Measurements from ENCODE around the gene FKBP14. TPM values are rescaled to one million over a fixed set of nuclear protein-coding genes. Genes with fewer than 3 reads are reported as not detected.

Gene FKBP14
- 20.3 and 21.3 TPM in 2 replicates for total RNA-seq
- long read RNA-seq, full-length matches to known transcripts: 49 of 55 reads
- long read RNA-seq, partial matches to known transcripts: 0 of 55 reads
- long read RNA-seq, other reads (novel, unspliced or antisense): 6 of 55 reads

GRCh38 chr7:30026229-30027064 is at the start of gene FKBP14:
TSS of gene FKBP14 (minus strand) at chr7:30026702. CDS start at chr7:30026508, 194 bp downstream.
- H3K9me3 Mint-ChIP-seq: no peaks in the 10 kb centered on the region
- no peaks in the 10 kb centered on the region for H3K36me3 Mint-ChIP-seq (ENCODE audit: low read depth)
- TF ChIP-seq, protein P1, sequence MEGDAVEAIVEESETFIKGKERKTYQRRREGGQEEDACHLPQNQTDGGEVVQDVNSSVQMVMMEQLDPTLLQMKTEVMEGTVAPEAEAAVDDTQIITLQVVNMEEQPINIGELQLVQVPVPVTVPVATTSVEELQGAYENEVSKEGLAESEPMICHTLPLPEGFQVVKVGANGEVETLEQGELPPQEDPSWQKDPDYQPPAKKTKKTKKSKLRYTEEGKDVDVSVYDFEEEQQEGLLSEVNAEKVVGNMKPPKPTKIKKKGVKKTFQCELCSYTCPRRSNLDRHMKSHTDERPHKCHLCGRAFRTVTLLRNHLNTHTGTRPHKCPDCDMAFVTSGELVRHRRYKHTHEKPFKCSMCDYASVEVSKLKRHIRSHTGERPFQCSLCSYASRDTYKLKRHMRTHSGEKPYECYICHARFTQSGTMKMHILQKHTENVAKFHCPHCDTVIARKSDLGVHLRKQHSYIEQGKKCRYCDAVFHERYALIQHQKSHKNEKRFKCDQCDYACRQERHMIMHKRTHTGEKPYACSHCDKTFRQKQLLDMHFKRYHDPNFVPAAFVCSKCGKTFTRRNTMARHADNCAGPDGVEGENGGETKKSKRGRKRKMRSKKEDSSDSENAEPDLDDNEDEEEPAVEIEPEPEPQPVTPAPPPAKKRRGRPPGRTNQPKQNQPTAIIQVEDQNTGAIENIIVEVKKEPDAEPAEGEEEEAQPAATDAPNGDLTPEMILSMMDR (conservative IDR thresholded peaks at IDR 0.05): no peak
- peaks cover 45% of the 10 kb centered on the region for H3K4me1 Mint-ChIP-seq
- H3K27me3 Mint-ChIP-seq (ENCODE audit: low read depth): no peaks in the 10 kb centered on the region
- peak within 1 kb of the TSS; percentile 95 for H3K27ac Mint-ChIP-seq (ENCODE audit: unreplicated experiment)
- peak within 1 kb of the TSS; percentile 96 for H3K4me3 Mint-ChIP-seq
- DNase-seq (ENCODE audit: low read depth, low spot score): peak; percentile 86

GRCh38 chr7:30074422-30075030 is 48.0 kb upstream of the FKBP14 start:
- no peaks in the 10 kb centered on the region for H3K9me3 Mint-ChIP-seq
- H3K36me3 Mint-ChIP-seq (ENCODE audit: low read depth): peaks cover 12% of the 10 kb centered on the region
- DNase-seq (ENCODE audit: low read depth, low spot score): no peak
- no peak overlapping the region for H3K4me3 Mint-ChIP-seq
- TF ChIP-seq, protein P1 (conservative IDR thresholded peaks at IDR 0.05): peak; percentile 67
- H3K4me1 Mint-ChIP-seq: no peaks in the 10 kb centered on the region
- no peak overlapping the region for H3K27ac Mint-ChIP-seq (ENCODE audit: unreplicated experiment)
- H3K27me3 Mint-ChIP-seq (ENCODE audit: low read depth): no peaks in the 10 kb centered on the region

- Mint-ChIP-seq H3K27me3 (ENCODE audit: low read depth) (no peaks in the 10 kb centered on the region), H3K36me3 (ENCODE audit: low read depth) (peaks cover 10% of the 10 kb centered on the region), H3K9me3 (no peaks in the 10 kb centered on the region), H3K27ac (ENCODE audit: unreplicated experiment) (no peak overlapping the region), H3K4me1 (no peaks in the 10 kb centered on the region), H3K4me3 (no peak overlapping the region)
- no peak for DNase-seq (ENCODE audit: low read depth, low spot score)
- TF ChIP-seq, protein P1 (conservative IDR thresholded peaks at IDR 0.05): no peak
Observed at GRCh38 chr7:30072735-30073134, 46.2 kb upstream of the FKBP14 start.

DNA sequence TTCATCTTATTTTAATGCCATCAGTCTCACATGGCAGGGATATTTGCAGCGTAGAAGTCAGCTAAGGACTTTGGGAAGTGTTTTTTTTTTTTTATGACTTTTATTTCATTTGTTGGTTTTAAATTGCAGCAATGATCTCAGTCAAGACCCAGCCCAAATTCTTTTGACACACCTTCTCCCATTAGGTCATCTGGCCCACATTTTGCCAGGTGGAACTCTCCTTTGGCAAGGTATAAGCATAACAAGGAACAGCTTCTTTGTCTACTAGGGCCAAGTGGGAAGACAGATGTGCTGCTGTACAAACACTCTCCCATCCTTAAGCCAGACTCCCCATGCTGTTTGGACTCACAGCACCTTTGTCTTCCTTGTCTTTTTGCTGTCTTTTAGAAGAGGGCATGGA is 43.5 kb upstream of the FKBP14 start:
- TF ChIP-seq, protein P1 (conservative IDR thresholded peaks at IDR 0.05): no peak
- no peak for DNase-seq (ENCODE audit: low read depth, low spot score)
- Mint-ChIP-seq H3K4me1 (no peaks in the 10 kb centered on the region), H3K27ac (ENCODE audit: unreplicated experiment) (no peak overlapping the region), H3K36me3 (ENCODE audit: low read depth) (peaks cover 12% of the 10 kb centered on the region), H3K27me3 (ENCODE audit: low read depth) (no peaks in the 10 kb centered on the region), H3K9me3 (no peaks in the 10 kb centered on the region), H3K4me3 (no peak overlapping the region)

- Mint-ChIP-seq H3K4me3 (no peak overlapping the region), H3K27me3 (ENCODE audit: low read depth) (no peaks in the 10 kb centered on the region), H3K9me3 (no peaks in the 10 kb centered on the region), H3K4me1 (no peaks in the 10 kb centered on the region), H3K27ac (ENCODE audit: unreplicated experiment) (no peak overlapping the region), H3K36me3 (ENCODE audit: low read depth) (peaks cover 12% of the 10 kb centered on the region)
- DNase-seq (ENCODE audit: low read depth, low spot score): no peak
- TF ChIP-seq, protein P1 (conservative IDR thresholded peaks at IDR 0.05): no peak
Observed at GRCh38 chr7:30069096-30069867, 42.8 kb upstream of the FKBP14 start.
